Measurements from ENCODE around the gene ADD1. TPM values are rescaled to one million over a fixed set of nuclear protein-coding genes. Genes with fewer than 3 reads are reported as not detected.

The ADD1 gene
- total and polyA plus RNA-seq, 8 donors = 262 to 331 (median 304) TPM

DNA sequence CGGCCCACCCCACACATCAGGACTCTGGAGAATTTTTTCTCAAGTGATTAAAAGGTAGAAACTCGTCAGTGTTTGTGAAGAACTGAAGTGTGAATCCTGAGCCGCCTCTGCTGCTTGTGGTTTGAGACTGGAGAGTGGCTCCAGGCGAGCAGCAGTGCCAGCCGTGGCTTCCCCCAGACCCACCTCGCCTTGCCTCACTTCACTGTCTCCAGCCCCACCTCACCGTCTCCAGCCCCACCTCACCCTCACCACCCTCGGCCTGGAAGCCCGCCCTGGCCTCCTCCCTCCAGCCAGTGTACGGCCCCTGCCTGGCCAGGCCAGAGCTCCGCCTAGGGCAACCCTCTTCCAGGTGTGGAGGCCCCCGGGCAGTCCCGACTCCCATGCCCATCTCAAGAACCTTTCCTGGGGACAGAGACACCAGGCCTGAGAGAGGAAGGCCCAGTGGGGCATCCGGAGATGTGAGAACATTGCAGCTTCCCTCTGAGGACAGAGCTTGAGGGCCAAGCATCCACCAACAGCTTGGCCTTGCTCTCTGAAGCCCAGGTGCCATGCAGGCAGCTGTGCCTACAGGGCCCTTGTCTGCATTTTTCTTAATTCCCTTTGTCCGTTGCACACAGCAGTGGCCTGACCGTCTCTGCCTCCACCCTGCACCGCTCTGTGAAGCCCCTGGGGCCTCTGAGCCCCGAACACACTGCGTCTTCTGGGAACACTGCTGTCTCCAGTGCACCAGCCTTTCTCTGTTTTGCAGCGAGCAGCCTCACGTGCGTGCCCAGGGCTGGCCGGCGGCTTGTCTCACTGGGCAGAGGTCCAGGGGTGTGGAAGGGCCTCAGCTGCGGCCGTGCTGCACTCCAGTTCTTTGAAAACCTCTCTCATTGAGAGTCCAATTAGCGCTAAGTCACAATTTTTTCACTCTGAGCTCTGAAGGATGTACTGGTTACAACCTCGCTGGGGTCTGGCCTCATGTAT, 37.0 kb upstream of the ADD1 start:
- Histone ChIP-seq H3K27ac (peak overlapping the region; percentile 65 to 81), H3K4me3 (no peak overlapping the region), H3K36me3 (peaks cover 0 to 41% of the 10 kb centered on the region in 2 donors), H3K27me3 (no peaks in the 10 kb centered on the region), H3K9me3 (no peaks in the 10 kb centered on the region), H3K4me1 (peaks cover 53 to 95% of the 10 kb centered on the region in 2 donors)
- intact Hi-C loops (cut with DNase I) = no loop called here
- ATAC-seq (peak; percentile 69), DNase-seq (peak; percentile 57 to 86 (median 80))
- TF ChIP-seq, protein P1, sequence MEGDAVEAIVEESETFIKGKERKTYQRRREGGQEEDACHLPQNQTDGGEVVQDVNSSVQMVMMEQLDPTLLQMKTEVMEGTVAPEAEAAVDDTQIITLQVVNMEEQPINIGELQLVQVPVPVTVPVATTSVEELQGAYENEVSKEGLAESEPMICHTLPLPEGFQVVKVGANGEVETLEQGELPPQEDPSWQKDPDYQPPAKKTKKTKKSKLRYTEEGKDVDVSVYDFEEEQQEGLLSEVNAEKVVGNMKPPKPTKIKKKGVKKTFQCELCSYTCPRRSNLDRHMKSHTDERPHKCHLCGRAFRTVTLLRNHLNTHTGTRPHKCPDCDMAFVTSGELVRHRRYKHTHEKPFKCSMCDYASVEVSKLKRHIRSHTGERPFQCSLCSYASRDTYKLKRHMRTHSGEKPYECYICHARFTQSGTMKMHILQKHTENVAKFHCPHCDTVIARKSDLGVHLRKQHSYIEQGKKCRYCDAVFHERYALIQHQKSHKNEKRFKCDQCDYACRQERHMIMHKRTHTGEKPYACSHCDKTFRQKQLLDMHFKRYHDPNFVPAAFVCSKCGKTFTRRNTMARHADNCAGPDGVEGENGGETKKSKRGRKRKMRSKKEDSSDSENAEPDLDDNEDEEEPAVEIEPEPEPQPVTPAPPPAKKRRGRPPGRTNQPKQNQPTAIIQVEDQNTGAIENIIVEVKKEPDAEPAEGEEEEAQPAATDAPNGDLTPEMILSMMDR (IDR thresholded peaks at IDR 0.05) = no peak

DNA sequence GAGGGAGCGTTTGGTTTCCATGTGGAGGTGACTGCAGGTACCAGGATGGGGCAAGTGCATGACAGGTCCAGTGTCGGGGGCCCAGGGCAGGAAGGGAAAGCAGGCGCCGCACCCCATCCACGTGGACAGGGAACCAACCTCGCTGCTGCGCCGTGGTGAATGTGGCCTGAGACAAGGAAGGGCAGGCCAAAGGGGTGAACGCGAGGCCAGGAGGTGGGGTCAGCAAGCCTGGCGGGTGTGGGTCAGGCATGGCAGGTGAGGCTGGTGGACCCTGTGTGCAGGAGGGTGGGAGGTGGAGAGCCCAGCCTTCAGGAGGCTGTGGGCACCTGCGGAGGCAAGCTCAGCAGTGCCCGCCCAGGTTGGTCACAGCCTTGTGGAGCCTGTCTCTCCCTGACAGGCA, 36.1 kb upstream of the ADD1 start:
- Histone ChIP-seq H3K4me1 (peaks cover 56 to 97% of the 10 kb centered on the region in 2 donors), H3K4me3 (no peak overlapping the region), H3K27me3 (no peaks in the 10 kb centered on the region), H3K27ac (peak overlapping the region; percentile 4 to 81), H3K36me3 (peaks cover 0 to 41% of the 10 kb centered on the region in 2 donors), H3K9me3 (no peaks in the 10 kb centered on the region)
- TF ChIP-seq, protein P1 (IDR thresholded peaks at IDR 0.05) = no peak
- no peak for ATAC-seq
- intact Hi-C loops (cut with DNase I) = no loop called here
- peak in 1 of 4 donors; percentile 78 for DNase-seq

DNA sequence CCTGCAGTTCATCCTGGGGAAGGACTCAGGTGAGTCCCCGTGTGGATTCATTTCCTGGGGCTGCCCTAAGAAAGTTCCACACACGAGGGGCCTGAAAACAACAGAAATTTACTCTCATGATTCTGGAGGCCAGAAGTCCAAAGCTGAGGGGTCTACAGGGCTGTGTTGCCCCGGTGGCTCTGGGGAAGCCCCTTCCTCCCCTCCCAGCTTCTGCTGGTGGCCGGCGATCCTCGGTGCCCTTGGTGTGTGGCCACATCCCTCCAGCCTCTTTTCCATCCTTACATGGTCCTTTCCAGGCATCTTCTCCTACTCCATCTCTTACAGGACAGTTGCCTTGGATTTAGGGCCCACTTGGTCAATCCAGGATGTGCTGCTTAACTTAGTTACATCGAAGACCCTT, 35.6 kb upstream of the ADD1 start:
- peak overlapping the region in 1 of 2 donors; percentile 4 for H3K27ac ChIP-seq

DNA sequence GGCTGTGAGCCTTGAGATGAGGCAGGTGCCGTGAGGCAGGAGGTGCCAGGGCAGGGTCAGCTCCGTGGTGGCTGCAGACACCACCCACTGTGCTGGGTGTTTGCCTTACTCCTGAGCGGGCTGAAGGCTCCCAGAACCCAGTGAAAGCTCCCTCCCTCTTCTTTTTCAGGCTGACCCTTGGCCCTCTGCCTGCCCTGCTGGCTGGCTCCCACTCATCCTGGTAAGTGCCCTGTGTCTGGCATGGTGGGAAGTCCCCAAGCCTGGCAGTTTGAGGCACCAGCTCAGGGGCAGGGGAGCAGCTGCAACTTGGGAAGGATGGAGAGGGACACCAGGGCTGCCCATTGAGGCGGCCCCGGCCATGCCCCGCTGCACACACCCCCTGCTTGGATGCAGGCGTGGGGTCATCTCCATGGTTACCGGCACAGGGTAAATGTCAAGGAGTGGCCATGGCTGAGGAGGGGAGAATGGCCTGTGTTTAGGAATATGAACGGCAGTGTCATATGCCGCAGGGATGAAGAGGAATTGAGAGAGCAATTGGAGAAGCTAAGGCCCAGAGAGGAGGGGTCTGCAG, 33.9 kb upstream of the ADD1 start:
- H3K27ac ChIP-seq = peak overlapping the region in 1 of 2 donors; percentile 92
- no peaks in the 10 kb centered on the region for H3K27me3 ChIP-seq
- TF ChIP-seq, protein P1 (IDR thresholded peaks at IDR 0.05) = no peak
- no peak overlapping the region for H3K4me3 ChIP-seq
- H3K36me3 ChIP-seq = peaks cover 0 to 37% of the 10 kb centered on the region in 2 donors
- no peaks in the 10 kb centered on the region for H3K9me3 ChIP-seq
- peaks cover 47 to 97% of the 10 kb centered on the region in 2 donors for H3K4me1 ChIP-seq
- DNase-seq (no peak), ATAC-seq (no peak)
- intact Hi-C loops (cut with DNase I) = no loop called here

More for the DNA sequence above, 35.6 kb upstream of the ADD1 start:
- TF ChIP-seq, protein P1 (IDR thresholded peaks at IDR 0.05) = no peak
- Histone ChIP-seq H3K4me1 (peaks cover 56 to 97% of the 10 kb centered on the region in 2 donors), H3K4me3 (no peak overlapping the region), H3K27me3 (no peaks in the 10 kb centered on the region), H3K9me3 (no peaks in the 10 kb centered on the region), H3K36me3 (peaks cover 0 to 37% of the 10 kb centered on the region in 2 donors)
- no peak for ATAC-seq
- intact Hi-C loops (cut with DNase I) = no loop called here
- peak in 1 of 4 donors; percentile 22 for DNase-seq

DNA sequence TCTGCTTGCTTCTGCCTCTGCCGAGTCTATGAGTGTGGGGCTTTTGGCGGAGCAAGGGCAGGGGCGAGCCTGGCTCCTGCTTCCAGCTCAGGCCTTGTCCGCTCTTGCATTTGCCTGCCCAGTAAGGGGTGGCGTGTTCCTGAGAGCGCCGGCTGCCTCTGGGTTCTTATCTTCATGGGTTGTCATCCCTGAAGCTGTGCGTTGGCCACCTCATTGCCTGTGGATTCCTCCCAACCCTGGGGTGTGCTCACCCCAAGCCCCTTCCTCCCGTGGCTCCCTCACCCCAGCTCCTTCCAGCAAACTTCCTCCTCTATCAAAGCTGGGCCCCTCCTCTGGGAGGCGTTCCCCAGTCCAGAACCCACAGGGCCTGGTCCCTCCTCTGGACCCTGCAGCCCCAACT, 33.3 kb upstream of the ADD1 start:
- no peak for DNase-seq
- intact Hi-C loops (cut with DNase I) = no loop called here
- no peak for ATAC-seq
- no peak overlapping the region for H3K4me3 ChIP-seq
- H3K4me1 ChIP-seq = peaks cover 40 to 97% of the 10 kb centered on the region in 2 donors
- H3K9me3 ChIP-seq = no peaks in the 10 kb centered on the region
- peak overlapping the region in 1 of 2 donors; percentile 92 for H3K27ac ChIP-seq
- TF ChIP-seq, protein P1 (IDR thresholded peaks at IDR 0.05) = no peak
- peaks cover 0 to 39% of the 10 kb centered on the region in 2 donors for H3K36me3 ChIP-seq
- no peaks in the 10 kb centered on the region for H3K27me3 ChIP-seq
